Jurkat, Clone E6-1 (cell line): Measurements from ENCODE around the gene RPL22.

Experiments used
- DNase-seq: peaks from one replicate; pipeline ENCODE4 v3.0.0-alpha.2; 2011; ENCODE audit warnings: low read depth, low spot score
- H3K4me3 ChIP-seq: 2 replicates; pipeline ENCODE4 v1.5.1; 2011; ENCODE audit warnings: mild to moderate bottlenecking, low read length, control low read depth, moderate library complexity

The RPL22 gene

GRCh38 chr1:6178751-6179563 is 20.4 kb downstream of the RPL22 start:
- no peak for DNase-seq
- H3K4me3 ChIP-seq: no peak overlapping the region

- H3K4me3 ChIP-seq: no peak overlapping the region
- no peak for DNase-seq
These were observed 21.6 kb downstream of the RPL22 start for GRCh38 chr1:6177681-6178380.

GRCh38 chr1:6176779-6177178 is 22.6 kb downstream of the RPL22 start:
- H3K4me3 ChIP-seq: no peak overlapping the region
- no peak for DNase-seq

- H3K4me3 ChIP-seq: no peak overlapping the region
- DNase-seq: no peak
These were observed 24.0 kb downstream of the RPL22 start for GRCh38 chr1:6175411-6175828.

GRCh38 chr1:6174621-6175410 is 24.6 kb downstream of the RPL22 start:
- no peak overlapping the region for H3K4me3 ChIP-seq
- DNase-seq: no peak

- no peak overlapping the region for H3K4me3 ChIP-seq
- no peak for DNase-seq
These were observed 26.8 kb downstream of the RPL22 start for GRCh38 chr1:6172549-6172948.

GRCh38 chr1:6171548-6172124 is 27.8 kb downstream of the RPL22 start:
- DNase-seq: no peak
- no peak overlapping the region for H3K4me3 ChIP-seq

- no peak for DNase-seq
These were observed 28.6 kb downstream of the RPL22 start for GRCh38 chr1:6170742-6171201.

GRCh38 chr1:6170116-6170741 is 29.2 kb downstream of the RPL22 start:
- H3K4me3 ChIP-seq: no peak overlapping the region
- DNase-seq: no peak

More at GRCh38 chr1:6170742-6171201, 28.6 kb downstream of the RPL22 start:
- no peak overlapping the region for H3K4me3 ChIP-seq

- H3K4me3 ChIP-seq: no peak overlapping the region
- DNase-seq: no peak
These were observed 30.3 kb downstream of the RPL22 start for GRCh38 chr1:6168947-6169586.

GRCh38 chr1:6167391-6168303 is 31.7 kb downstream of the RPL22 start:
- no peak overlapping the region for H3K4me3 ChIP-seq
- no peak for DNase-seq

- DNase-seq: no peak
- H3K4me3 ChIP-seq: no peak overlapping the region
These were observed 32.6 kb downstream of the RPL22 start for GRCh38 chr1:6166655-6167390.

GRCh38 chr1:6166221-6166620 is 33.2 kb downstream of the RPL22 start:
- no peak overlapping the region for H3K4me3 ChIP-seq
- no peak for DNase-seq

GRCh38 chr1:6165441-6165985 is 33.9 kb downstream of the RPL22 start:
- DNase-seq: no peak
- no peak overlapping the region for H3K4me3 ChIP-seq

GRCh38 chr1:6165027-6165426 is 34.4 kb downstream of the RPL22 start:
- no peak for DNase-seq
- no peak overlapping the region for H3K4me3 ChIP-seq

- DNase-seq: no peak
- H3K4me3 ChIP-seq: no peak overlapping the region
These were observed 35.3 kb downstream of the RPL22 start for GRCh38 chr1:6163973-6164617.
